ENCODE measurements around the gene FOSL2. TPM values are rescaled to one million over a fixed set of nuclear protein-coding genes. Genes with fewer than 3 reads are reported as not detected.

Gene FOSL2
- total RNA-seq, 1 donor from 2014 or later: 45.7 TPM

- ATAC-seq (ENCODE audit: poor library complexity): no peak
- intact Hi-C loops (cut with DNase I): no loop called here
- no peak for DNase-seq
Measured at GRCh38 chr2:28435241-28435640, 42.6 kb downstream of the FOSL2 start.

GRCh38 chr2:28435814-28436351 is 43.2 kb downstream of the FOSL2 start:
- ATAC-seq (ENCODE audit: poor library complexity): no peak
- intact Hi-C loops (cut with DNase I): no loop called here
- no peak for DNase-seq

- DNase-seq (peak; percentile 31), ATAC-seq (ENCODE audit: poor library complexity) (peak; percentile 14)
- intact Hi-C loops (cut with DNase I): no loop called here
Measured at GRCh38 chr2:28436525-28437051, 43.9 kb downstream of the FOSL2 start.

DNA sequence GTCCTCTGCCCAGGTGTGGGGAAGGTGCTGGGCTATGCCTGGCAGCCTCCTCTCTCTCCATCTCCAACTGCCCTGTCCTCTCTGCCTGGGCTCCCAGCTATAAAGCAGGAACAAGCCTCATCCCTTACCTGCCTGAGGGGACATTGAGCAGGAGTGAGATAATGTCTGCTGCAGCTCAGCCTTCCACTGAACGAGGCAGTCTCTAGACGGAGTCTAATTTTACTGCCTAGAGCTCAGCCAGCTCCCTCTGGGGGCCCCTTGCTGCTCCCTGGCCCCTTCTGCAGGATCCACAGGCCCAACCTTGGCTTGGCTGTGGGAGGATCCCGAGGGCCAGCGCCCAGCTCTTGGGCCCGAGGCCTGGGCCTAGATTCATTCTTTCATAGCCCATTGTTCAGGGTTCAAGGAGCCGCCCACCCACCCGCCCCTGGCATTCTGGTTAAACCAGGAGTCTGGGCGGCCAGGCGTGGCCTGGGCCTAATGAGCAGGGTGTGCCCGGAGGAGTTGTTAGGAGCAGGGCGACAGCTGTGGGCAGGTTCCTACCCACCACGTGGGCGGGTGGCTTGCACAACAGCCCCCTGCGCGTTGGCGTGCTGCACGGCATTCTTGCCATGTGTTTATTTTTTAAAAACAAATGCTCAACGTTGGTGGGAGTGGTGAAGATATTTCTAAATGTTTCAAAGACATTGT is 44.6 kb downstream of the FOSL2 start:
- intact Hi-C loops (cut with DNase I): no loop called here
- DNase-seq (peak; percentile 32), ATAC-seq (ENCODE audit: poor library complexity) (peak; percentile 30)

DNA sequence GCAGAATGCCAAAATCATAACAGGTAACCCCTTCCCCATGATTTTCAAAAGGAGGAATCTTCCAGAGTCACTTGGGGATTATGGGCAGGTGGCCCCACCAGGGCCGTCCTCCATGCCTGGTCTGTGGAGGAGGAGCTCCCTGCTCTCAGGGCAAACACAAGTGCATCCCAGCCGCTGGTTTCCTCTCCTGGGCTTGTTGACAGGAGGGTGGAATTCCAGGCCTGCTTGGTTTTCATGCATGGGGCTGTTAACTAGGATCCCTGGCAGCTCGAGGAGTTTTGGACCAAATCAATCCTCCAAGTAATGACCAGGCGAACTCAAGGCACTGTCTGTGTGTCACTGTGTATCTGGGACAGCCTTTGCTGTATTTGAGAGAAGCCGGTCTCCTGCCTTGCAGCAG is 45.3 kb downstream of the FOSL2 start:
- no peak for ATAC-seq (ENCODE audit: poor library complexity)
- intact Hi-C loops (cut with DNase I): no loop called here
- peak; percentile 33 for DNase-seq

GRCh38 chr2:28438532-28439063 is 45.9 kb downstream of the FOSL2 start:
- intact Hi-C loops (cut with DNase I): no loop called here
- ATAC-seq (ENCODE audit: poor library complexity) (no peak), DNase-seq (no peak)

- no peak for DNase-seq
- intact Hi-C loops (cut with DNase I): no loop called here
- no peak for ATAC-seq (ENCODE audit: poor library complexity)
Measured at GRCh38 chr2:28439127-28439526, 46.5 kb downstream of the FOSL2 start.

- ATAC-seq (ENCODE audit: poor library complexity): no peak
- DNase-seq: no peak
- intact Hi-C loops (cut with DNase I): no loop called here
Measured at GRCh38 chr2:28439763-28440162, 47.1 kb downstream of the FOSL2 start.

- ATAC-seq (ENCODE audit: poor library complexity): no peak
- DNase-seq: no peak
- intact Hi-C loops (cut with DNase I): no loop called here
Measured at GRCh38 chr2:28442328-28442727, 49.7 kb downstream of the FOSL2 start.

DNA sequence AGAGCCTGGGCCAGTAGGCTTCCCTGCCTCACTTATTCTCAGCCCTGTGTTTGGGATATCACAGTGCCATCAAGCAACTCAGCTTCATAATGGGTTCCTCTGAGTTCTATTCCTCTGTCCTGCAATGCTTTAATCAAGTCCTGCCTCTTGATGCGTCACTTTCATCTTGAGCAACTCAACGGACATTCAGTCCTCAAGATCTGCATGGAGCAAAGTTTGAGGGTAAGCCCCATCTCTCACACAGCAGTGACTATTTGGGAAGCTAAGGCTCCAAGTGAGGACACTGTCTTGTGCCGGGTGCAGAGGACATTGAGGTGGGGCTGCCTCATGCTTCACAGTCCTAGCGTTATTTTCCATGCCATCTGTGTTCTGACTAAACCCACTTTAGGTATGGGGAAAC is 52.3 kb downstream of the FOSL2 start:
- DNase-seq: no peak
- intact Hi-C loops (cut with DNase I): no loop called here
- ATAC-seq (ENCODE audit: poor library complexity): no peak

DNA sequence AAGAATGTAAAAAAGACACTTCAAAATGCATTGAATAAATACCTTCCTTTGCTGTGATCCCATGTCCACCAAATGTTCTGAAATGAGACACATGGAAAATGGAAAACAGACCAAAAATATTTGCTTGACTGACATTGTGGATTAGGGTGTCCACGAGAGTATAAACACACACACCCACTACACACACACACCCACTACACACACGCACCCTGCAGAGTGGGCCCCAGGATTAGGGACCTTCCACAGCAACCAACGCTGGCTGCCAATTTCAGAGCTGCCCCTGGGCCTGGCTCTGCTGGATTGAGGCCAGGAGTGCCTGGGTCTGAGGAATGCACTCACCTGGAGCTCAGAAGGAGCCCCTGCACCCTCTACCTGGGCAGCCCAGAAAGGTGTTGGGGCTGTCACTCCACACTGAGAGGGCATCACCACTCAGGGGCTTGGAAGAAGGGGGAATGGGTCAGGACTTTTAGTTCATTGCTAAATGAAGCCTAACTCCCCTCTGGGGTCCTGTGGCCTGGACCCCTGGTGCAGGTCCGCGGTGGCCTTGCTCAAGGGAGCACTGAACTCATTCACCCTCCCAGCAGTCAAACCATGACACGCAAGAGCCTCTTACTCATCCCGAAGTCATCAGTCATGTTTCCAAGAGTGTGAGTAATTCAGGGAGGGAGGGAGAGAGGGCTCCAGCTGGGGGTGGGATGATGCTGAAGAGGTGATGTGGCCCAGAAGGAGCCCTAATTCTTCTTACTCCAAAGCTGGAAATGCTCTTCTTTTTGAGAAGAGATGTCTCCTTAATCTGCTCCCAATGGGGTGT is 53.0 kb downstream of the FOSL2 start:
- ATAC-seq (ENCODE audit: poor library complexity) (no peak), DNase-seq (no peak)
- intact Hi-C loops (cut with DNase I): no loop called here

DNA sequence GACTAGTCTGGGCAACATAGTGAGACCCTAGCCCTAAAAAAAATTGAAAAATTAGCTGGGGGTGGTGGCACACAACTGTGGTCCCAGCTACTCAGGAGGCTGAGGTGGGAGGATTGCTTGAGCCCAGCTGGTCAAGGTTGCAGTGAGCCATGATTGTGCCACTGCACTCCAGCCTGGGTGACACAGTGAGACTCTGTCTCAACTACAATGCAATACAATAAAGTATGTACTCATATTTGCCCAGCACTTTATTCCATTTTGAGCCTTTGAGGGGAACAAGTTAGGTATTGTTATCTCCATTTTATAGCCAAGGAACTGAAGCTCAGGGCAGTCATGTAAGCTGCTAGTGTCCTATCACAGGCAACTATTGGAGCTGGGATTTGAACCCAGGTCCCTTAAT is 53.9 kb downstream of the FOSL2 start:
- ATAC-seq (ENCODE audit: poor library complexity): no peak
- intact Hi-C loops (cut with DNase I): no loop called here
- no peak for DNase-seq

GRCh38 chr2:28447086-28447485 is 54.4 kb downstream of the FOSL2 start:
- ATAC-seq (ENCODE audit: poor library complexity) (no peak), DNase-seq (no peak)
- intact Hi-C loops (cut with DNase I): no loop called here

GRCh38 chr2:28447943-28448792 is 55.5 kb downstream of the FOSL2 start:
- DNase-seq (no peak), ATAC-seq (ENCODE audit: poor library complexity) (peak; percentile 32)
- intact Hi-C loops (cut with DNase I): no loop called here

- no peak for ATAC-seq (ENCODE audit: poor library complexity)
Measured at GRCh38 chr2:28448793-28449100, 56.1 kb downstream of the FOSL2 start.

GRCh38 chr2:28449126-28449487 is 56.4 kb downstream of the FOSL2 start:
- ATAC-seq (ENCODE audit: poor library complexity) (no peak), DNase-seq (no peak)
- intact Hi-C loops (cut with DNase I): no loop called here

More at GRCh38 chr2:28448793-28449100, 56.1 kb downstream of the FOSL2 start:
- DNase-seq: no peak
- intact Hi-C loops (cut with DNase I): no loop called here

DNA sequence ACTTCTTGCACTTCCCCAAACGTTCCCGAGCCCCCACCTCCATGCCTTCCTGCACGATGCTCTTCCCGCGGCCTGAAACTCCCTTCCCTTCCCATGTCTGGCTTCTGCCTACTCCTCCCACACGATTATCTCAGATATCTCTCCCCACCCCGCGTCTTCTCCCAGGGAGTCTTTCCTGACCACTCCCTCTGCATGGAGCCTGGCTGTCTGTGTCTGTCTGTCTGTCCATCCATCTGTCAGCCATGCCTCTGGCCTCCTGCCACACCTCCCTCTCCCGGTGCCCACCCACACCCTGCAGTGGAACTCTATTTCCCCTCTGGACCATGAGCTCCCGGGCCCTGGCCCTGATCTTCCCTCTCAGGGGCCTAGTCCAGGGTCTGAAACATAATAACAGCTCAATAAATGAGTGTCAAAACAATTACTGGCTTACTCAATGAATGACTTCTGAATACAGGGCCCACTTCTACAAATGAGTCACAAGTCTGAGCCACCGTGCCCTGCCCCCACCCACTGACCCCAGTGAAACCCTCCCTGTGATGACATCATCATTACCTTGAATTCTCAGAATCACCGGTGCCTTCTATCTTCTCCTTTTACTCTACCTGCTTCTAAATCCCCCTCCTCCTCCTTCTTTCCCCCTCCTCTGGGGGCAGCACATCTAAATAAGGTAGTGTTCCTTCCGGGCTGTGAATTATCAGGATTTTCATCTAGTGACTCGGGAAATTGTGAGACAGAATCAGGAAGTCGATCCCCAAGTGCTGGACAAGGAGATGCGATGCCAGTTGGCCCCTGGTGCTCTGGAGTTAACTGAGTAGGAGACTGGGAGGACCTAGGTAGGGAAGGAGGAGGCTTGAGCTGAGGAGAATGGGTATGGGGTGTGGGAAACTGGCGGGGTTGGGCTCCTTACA is 57.1 kb downstream of the FOSL2 start:
- DNase-seq: no peak
- intact Hi-C loops (cut with DNase I): loop anchor here (5.0 kb wide), 2 partner anchors 692 to 747 kb away; no protein-coding TSS in a partner anchor
- ATAC-seq (ENCODE audit: poor library complexity): no peak
